Psoas muscle (tissue), 8 donors: ENCODE results near the gene CASP10. TPM values are rescaled to one million over a fixed set of nuclear protein-coding genes. Genes with fewer than 3 reads are reported as not detected.
"Not testable (repeated sequence)": the region's sequence is repeated elsewhere in the genome, so short reads cannot be mapped to it uniquely, and the experiment has no call there.

Source experiments
- ATAC-seq, 4 donors: fragments of 200-7000 bp; cut with Tn5 transposase; one replicate each; pipeline ENCODE4 v1.9.1; 2020; ENCODE audit warnings: moderate library complexity in 3 of 4, mild to moderate bottlenecking in 2 of 4
- DNase-seq, 2 donors: peaks; one replicate each; pipeline ENCODE4 v3.0.0-alpha.2; 2020
- H3K27ac ChIP-seq: fragments of 200-600 bp; one replicate; pipeline ENCODE4 v1.8.0; 2022
- H3K27me3 ChIP-seq, 3 donors: fragments of 200-600 bp in 1 of 3; one replicate each; pipeline versions ENCODE4 v1.6.1 to v1.8.0; 2013 to 2022; ENCODE audit warnings: low read length in 2 of 3, mild to moderate bottlenecking in 2 of 3, moderate library complexity in 1 of 3; ENCODE audit not compliant: insufficient read depth in 3 of 3
- H3K36me3 ChIP-seq, 2 donors: fragments of 200-600 bp in 1 of 2; one replicate each; pipeline versions ENCODE4 v1.6.1 to v1.8.0; 2013 to 2022; ENCODE audit warnings: low read depth in 1 of 2, mild to moderate bottlenecking in 1 of 2, moderate library complexity in 1 of 2; ENCODE audit not compliant: insufficient read depth in 1 of 2
- H3K4me1 ChIP-seq: fragments of 200-600 bp; one replicate; pipeline ENCODE4 v1.8.0; 2022
- H3K4me3 ChIP-seq: fragments of 200-600 bp; one replicate; pipeline ENCODE4 v1.8.0; 2022; ENCODE audit warnings: mild to moderate bottlenecking
- H3K9me3 ChIP-seq: fragments of 200-600 bp; one replicate; pipeline ENCODE4 v1.8.0; 2022
- CTCF ChIP-seq: fragments of 200-600 bp; IDR thresholded peaks from one replicate; pipeline ENCODE4 v1.8.0; 2022; ENCODE audit warnings: antibody characterized with exemption
- WGBS, 3 donors: extraction: QIAGEN DNeasy Blood & Tissue Kit; methylation state at CpG; one replicate each; pipeline versions ENCODE4 v1.1.6 to v1.1.7; 2013; 5-methylcytosine and 5-hydroxymethylcytosine counted together
- intact Hi-C, 2 donors: fragments of 100-400 bp; cut with DNase I; formaldehyde crosslinking; loops; one replicate each; pipeline versions ENCODE4 v1.11.0 to v1.14.2; 2022
- polyA plus RNA-seq, 3 donors: library from polyadenylated mRNA; stranded (reverse); fragments of 200-250 nt; gene quantifications; one replicate each; pipeline ENCODE4 v1.2.3, GENCODE V29; 2013
- total RNA-seq, 4 donors: library from RNA; stranded (reverse); fragmentation: NEBNext Ultra II Directional in 2 of 4; extraction: Animal tissue kit (Norgen Biotek cat#: 25700) in 2 of 4; gene quantifications; one replicate each; pipeline versions ENCODE4 v1.2.1 to v1.2.4, GENCODE V29; 2021 to 2023
- donor health status: healthy with polysubstance abuse.
- donor health status: DM: no; HTN: no; CAD: no; lungs with moderate emphysema.
- donor health status: Bipolar disorder and iron deficiency.
- donor health status: healthy.
- donor health status: DM: yes; HTN: yes; CAD: no.
- donor health status: DM: no; HTN: no; CAD: no.
- donor health status: DM: no; HTN: no; CAD: no.
- donor health status: DM: yes; HTN: yes; CAD: no.

The CASP10 gene
- total and polyA plus RNA-seq, 7 donors = 0.90 to 3.8 (median 2.3) TPM

- ATAC-seq (no peak), DNase-seq (no peak)
- 79 to 84% (median 81%) methylated on average over 1 of the region's 1 CpG for WGBS, 3 donors
- Histone ChIP-seq H3K27ac (peak overlapping the region; percentile 62), H3K36me3 (peaks cover 16 to 98% of the 10 kb centered on the region in 2 donors), H3K9me3 (no peaks in the 10 kb centered on the region), H3K4me1 (peaks cover 71% of the 10 kb centered on the region), H3K4me3 (no peak overlapping the region), H3K27me3 (no peaks in the 10 kb centered on the region)
- intact Hi-C loops = no loop called here
- TF ChIP-seq CTCF = no peak
These were observed 34.4 kb upstream of the CASP10 start for GRCh38 chr2:201148434-201148990.

DNA sequence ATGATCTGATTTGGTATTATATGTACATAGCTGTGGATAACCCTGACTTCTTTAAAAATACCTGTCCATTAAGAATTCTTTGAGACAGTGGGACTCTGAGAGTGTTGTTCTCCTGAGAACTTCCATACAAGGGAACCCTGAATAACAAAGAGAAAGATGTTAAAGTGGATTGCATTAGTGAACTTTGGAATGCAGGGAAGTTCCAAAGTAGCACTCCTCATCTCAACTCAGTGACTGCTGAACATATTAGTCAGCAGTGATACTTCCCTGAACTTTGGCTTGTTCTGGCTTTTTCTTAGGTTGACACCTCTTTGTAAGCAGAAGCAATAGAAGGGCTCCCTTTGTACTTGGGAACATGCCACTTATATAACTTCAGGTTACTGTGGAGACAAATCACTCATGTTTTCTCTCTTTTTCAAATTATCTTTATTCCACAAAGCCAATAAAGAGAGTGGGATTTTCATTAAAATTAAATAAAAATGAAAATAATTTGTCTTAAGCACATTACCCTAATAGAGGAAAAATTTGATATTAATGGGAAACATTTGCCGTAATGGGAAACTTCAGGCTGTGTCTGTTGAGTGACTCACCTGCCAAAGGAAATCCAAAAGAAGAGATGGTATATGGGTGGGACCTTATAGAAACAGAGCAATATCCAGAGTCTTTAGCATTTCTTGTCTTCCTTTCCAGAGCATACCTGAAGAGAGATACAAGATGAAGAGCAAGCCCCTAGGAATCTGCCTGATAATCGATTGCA, 33.7 kb upstream of the CASP10 start:
- peak overlapping the region; percentile 62 for H3K27ac ChIP-seq
- intact Hi-C loops = no loop called here
- peaks cover 63% of the 10 kb centered on the region for H3K4me1 ChIP-seq
- 95 to 98% (median 96%) methylated on average over 2 of the region's 2 CpGs for WGBS, 3 donors
- peaks cover 16 to 99% of the 10 kb centered on the region in 2 donors for H3K36me3 ChIP-seq
- DNase-seq (no peak), ATAC-seq (peak in 2 of 4 donors; percentile 18 to 19)
- TF ChIP-seq CTCF = no peak
- H3K9me3 ChIP-seq = no peaks in the 10 kb centered on the region
- no peaks in the 10 kb centered on the region for H3K27me3 ChIP-seq
- no peak overlapping the region for H3K4me3 ChIP-seq

GRCh38 chr2:201149821-201150165, 33.1 kb upstream of the CASP10 start:
- H3K4me1 ChIP-seq = peaks cover 58% of the 10 kb centered on the region
- peak overlapping the region; percentile 47 for H3K27ac ChIP-seq
- not testable (repeated sequence) for H3K9me3 ChIP-seq, H3K4me3 ChIP-seq, DNase-seq, ATAC-seq, H3K27me3 ChIP-seq
- WGBS, 3 donors = 83 to 92% (median 92%) methylated on average over 8 of the region's 8 CpGs
- peaks cover 16 to 100% of the 10 kb centered on the region in 2 donors for H3K36me3 ChIP-seq
- intact Hi-C loops = loop anchor here (5.0 to 10.0 kb wide), 2 partner anchors 32 to 75 kb away; partner anchors contain the start of genes CFLAR (in 1 of the 2), HYCC2 (in 1 of the 2) and NDUFB3 (in 1 of the 2)

- WGBS, 3 donors = 72 to 93% (median 92%) methylated on average over 3 of the region's 3 CpGs
- no peak for TF ChIP-seq CTCF
- DNase-seq (no peak), ATAC-seq (peak in 2 of 4 donors; percentile 3 to 10)
- Histone ChIP-seq H3K9me3 (no peaks in the 10 kb centered on the region), H3K4me1 (peaks cover 50% of the 10 kb centered on the region), H3K27me3 (no peaks in the 10 kb centered on the region), H3K4me3 (peak overlapping the region; percentile 20), H3K36me3 (peaks cover 16 to 100% of the 10 kb centered on the region in 2 donors), H3K27ac (peak overlapping the region; percentile 76)
- intact Hi-C loops = loop anchor here (5.0 to 10.0 kb wide), 2 partner anchors 33 to 76 kb away; partner anchors contain the start of genes CFLAR (in 1 of the 2), HYCC2 (in 1 of the 2) and NDUFB3 (in 1 of the 2)
These were observed 32.4 kb upstream of the CASP10 start for GRCh38 chr2:201150454-201151020.
